ENCODE measurements around the gene EXOC7. TPM values are rescaled to one million over a fixed set of nuclear protein-coding genes. Genes with fewer than 3 reads are reported as not detected.

Gene EXOC7
- total RNA-seq, 4 donors from 2014 or later: 69.3 to 107 (median 83.9) TPM

DNA sequence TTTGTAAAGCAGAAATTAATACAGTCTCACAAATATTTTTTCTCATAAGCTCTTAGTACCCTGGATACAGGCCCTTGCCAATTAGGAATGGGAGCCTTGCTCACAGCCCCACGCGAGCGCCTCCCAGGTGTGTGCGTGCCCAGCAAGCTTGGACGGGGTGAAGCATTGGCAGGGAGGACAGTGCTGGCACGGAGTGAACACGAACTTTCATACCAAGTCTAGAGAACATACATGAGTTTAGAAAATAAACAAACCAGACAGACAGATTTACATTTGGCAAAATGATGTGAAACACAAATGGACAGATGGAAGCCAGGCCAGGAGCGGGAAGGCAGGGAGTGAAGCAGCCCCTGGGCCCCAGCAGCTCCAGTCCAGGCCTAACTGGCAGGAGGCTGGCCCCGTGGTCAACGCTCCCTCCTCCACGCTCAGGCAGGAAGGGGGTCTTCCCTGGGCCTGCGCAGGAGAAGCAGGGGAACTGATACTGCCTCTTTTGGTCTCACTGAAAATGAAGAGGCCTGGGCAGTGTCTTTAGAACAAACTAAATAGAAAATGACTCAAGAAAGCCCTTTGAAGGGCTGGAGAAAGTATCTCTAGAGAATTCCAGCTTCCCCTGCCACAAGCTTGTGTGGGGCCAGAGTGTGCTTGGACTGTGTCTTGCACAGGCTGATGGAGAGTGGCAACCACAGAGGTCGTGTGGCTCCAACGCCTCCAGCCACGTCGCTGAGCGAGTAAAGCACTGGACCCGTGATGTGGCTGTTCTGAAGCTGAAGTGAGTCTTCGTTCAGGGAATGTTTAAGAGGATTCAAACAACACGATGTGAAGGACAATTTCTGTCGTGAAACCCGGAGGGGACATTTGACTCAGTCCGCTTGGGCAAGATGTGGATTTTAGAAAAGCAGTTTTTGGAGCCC, 47.4 kb upstream of the EXOC7 start:
- H3K4me3 ChIP-seq: no peak overlapping the region
- H3K4me1 ChIP-seq: peaks cover 0 to 18% (median 0%) of the 10 kb centered on the region in 3 donors
- no peak for ATAC-seq
- H3K27me3 ChIP-seq: no peaks in the 10 kb centered on the region
- H3K27ac ChIP-seq: peak overlapping the region in 3 of 4 donors; percentile 51 to 66 (median 62)
- H3K9me3 ChIP-seq: no peaks in the 10 kb centered on the region
- TF ChIP-seq EP300 (IDR thresholded peaks at IDR 0.05): no peak
- TF ChIP-seq POLR2AphosphoS5 (IDR thresholded peaks at IDR 0.05): no peak
- TF ChIP-seq, protein P1, sequence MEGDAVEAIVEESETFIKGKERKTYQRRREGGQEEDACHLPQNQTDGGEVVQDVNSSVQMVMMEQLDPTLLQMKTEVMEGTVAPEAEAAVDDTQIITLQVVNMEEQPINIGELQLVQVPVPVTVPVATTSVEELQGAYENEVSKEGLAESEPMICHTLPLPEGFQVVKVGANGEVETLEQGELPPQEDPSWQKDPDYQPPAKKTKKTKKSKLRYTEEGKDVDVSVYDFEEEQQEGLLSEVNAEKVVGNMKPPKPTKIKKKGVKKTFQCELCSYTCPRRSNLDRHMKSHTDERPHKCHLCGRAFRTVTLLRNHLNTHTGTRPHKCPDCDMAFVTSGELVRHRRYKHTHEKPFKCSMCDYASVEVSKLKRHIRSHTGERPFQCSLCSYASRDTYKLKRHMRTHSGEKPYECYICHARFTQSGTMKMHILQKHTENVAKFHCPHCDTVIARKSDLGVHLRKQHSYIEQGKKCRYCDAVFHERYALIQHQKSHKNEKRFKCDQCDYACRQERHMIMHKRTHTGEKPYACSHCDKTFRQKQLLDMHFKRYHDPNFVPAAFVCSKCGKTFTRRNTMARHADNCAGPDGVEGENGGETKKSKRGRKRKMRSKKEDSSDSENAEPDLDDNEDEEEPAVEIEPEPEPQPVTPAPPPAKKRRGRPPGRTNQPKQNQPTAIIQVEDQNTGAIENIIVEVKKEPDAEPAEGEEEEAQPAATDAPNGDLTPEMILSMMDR (IDR thresholded peaks at IDR 0.05): no peak
- no peak for TF ChIP-seq POLR2A (IDR thresholded peaks at IDR 0.05)
- 28 to 79% methylated on average over 2 to 11 of the region's 23 CpGs for WGBS, 2 donors (ENCODE audit: low coverage in 1 of 2)
- H3K36me3 ChIP-seq: no peaks in the 10 kb centered on the region

DNA sequence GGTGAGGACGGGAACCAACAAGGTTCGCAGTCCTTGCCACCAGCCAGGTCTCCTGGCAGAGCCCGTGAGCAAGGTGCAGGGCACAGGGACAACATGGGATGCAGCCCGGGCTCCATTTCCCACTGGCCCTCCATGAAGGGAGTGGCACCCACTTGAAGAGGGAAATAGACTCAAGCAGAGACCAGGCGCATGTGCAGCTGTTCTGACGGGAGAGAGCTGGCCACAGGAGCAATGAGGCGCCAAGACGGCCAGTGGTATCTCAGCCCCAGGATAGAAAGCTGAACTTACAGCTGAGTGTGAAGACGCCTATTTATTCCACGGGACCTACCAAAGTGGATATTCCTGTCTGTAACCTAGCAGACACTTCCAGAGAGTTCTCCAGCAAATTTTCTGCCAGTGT, 45.6 kb upstream of the EXOC7 start:
- no peaks in the 10 kb centered on the region for H3K9me3 ChIP-seq
- no peaks in the 10 kb centered on the region for H3K27me3 ChIP-seq
- no peak overlapping the region for H3K4me3 ChIP-seq
- ATAC-seq: no peak
- 80% methylated on average over 4 of the region's 10 CpGs; no CpG with 5 or more reads in 1 of the 2 donors for WGBS, 2 donors (ENCODE audit: low coverage in 1 of 2)
- H3K27ac ChIP-seq: no peak overlapping the region
- TF ChIP-seq POLR2A (IDR thresholded peaks at IDR 0.05) (no peak), EP300 (IDR thresholded peaks at IDR 0.05) (no peak), POLR2AphosphoS5 (IDR thresholded peaks at IDR 0.05) (no peak)
- TF ChIP-seq, protein P1 (IDR thresholded peaks at IDR 0.05): no peak
- peaks cover 0 to 24% (median 0%) of the 10 kb centered on the region in 3 donors for H3K4me1 ChIP-seq
- H3K36me3 ChIP-seq: no peaks in the 10 kb centered on the region

DNA sequence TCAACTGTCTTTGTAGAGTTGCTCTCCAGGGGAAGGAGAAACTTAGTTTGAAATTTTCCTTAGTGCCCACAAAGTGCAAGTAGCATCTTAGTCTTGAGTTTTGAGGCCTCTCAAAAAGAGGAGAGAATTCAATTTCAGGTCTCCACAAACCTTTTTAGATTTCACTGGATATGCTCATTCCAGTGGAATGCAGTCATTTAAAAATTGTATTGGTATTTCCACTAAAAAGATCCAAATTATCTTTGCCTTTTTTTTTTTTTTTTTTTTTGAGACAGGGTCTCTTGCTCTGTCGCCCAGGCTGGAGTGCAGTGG, 44.4 kb upstream of the EXOC7 start:
- Histone ChIP-seq H3K36me3 (no peaks in the 10 kb centered on the region), H3K9me3 (no peaks in the 10 kb centered on the region), H3K27ac (no peak overlapping the region), H3K4me3 (no peak overlapping the region), H3K27me3 (no peaks in the 10 kb centered on the region), H3K4me1 (peaks cover 0 to 24% (median 0%) of the 10 kb centered on the region in 3 donors)
- whole genome bisulfite sequencing, 2 donors (ENCODE audit: low coverage in 1 of 2): no CpG with 5 or more reads among the region's 1 CpG
- ATAC-seq: no peak
- TF ChIP-seq, protein P1 (IDR thresholded peaks at IDR 0.05): no peak
- TF ChIP-seq POLR2AphosphoS5 (IDR thresholded peaks at IDR 0.05) (no peak), EP300 (IDR thresholded peaks at IDR 0.05) (no peak), POLR2A (IDR thresholded peaks at IDR 0.05) (no peak)

DNA sequence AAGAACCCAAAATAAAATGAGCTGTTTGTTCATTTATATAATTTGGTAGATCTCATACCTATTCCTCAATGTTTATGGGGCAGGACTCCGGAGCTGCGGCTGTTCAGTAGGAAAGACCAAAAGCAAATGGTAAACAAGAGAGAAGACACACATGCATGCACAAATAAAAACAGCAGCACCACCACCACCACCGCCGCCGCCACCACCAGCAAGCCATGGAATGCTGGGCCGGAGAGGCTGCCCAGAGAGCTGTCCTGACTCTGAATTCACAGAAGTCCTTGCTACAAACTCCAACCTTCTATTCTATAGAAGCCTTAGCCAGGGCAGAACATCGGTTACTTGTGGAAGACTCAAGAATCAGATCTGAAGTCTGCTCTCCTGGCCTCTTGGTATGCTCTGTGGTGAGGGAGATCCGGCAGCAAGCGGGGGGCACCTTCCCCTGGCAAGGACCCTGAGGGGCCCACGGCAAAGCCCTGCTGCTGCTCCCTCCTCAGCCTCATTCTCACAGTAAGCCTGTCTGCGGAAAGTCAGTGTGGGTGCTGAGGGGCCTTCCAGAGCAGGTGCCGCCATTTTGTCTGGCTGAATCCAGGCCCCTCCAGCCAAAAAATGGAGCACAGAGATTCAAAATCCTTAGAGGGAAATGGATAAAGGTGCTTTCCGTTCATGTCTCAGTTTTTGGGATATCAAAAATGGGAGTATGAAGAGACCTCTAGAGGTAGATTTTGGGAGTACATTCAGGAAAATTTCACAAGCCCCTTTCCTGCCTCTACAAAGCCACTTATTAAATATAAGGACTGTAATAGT, 43.8 kb upstream of the EXOC7 start:
- H3K27me3 ChIP-seq: no peaks in the 10 kb centered on the region
- no peaks in the 10 kb centered on the region for H3K36me3 ChIP-seq
- H3K4me1 ChIP-seq: peaks cover 0 to 24% (median 0%) of the 10 kb centered on the region in 3 donors
- 0 to 82% methylated on average over 1 to 7 of the region's 13 CpGs for WGBS, 2 donors (ENCODE audit: low coverage in 1 of 2)
- no peak overlapping the region for H3K4me3 ChIP-seq
- no peak overlapping the region for H3K27ac ChIP-seq
- H3K9me3 ChIP-seq: no peaks in the 10 kb centered on the region
- ATAC-seq: no peak
- TF ChIP-seq POLR2AphosphoS5 (IDR thresholded peaks at IDR 0.05): no peak
- TF ChIP-seq, protein P1 (IDR thresholded peaks at IDR 0.05): peak in 3 of 4 experiments; percentile 57 to 61 (median 59)
